Measurements from ENCODE around the gene YJU2. TPM values are rescaled to one million over a fixed set of nuclear protein-coding genes. Genes with fewer than 3 reads are reported as not detected.
A peak's percentile ranks its signal among the peaks of the same experiment; 100 is the strongest.

Gene YJU2
- 26.8 and 28.6 TPM in 2 replicates for total RNA-seq (2021; fragmentation: NEBNext Ultra II Directional; extraction: Animal tissue kit (Norgen Biotek cat#: 25700))
- 27.7 and 35.4 TPM in 2 replicates for polyA plus RNA-seq (2011; rRNA removed)
- polyA plus RNA-seq (2011; cell fraction: cytosol; rRNA removed), result 35.5 TPM
- polyA plus RNA-seq (2011; cell fraction: nucleus; rRNA removed), result 23.8 TPM
- polyA plus RNA-seq (2012, experiment 1 of 2), result 22.7 to 31.7 TPM (median 30.0 TPM) in 4 replicates
- polyA plus RNA-seq (2012, experiment 2 of 2), result 25.4 TPM
- 23.6 TPM for polyA plus RNA-seq (2013, experiment 1 of 2)
- 22.7 TPM for polyA plus RNA-seq (2013, experiment 2 of 2)
- 9.5 and 11.2 TPM in 2 replicates for polyA minus RNA-seq (2011; rRNA and poly(A)+ RNA removed)
- polyA minus RNA-seq (2011; cell fraction: cytosol; rRNA and poly(A)+ RNA removed), result 15.0 TPM
- polyA minus RNA-seq (2011; cell fraction: nucleus; rRNA and poly(A)+ RNA removed), result 11.2 TPM
- long read RNA-seq, experiment 1, transcript YJU2-201 (8 exons, 1,434 nt), result major isoform, 9 of 34 reads
- long read RNA-seq, experiment 1, partial matches to known transcripts, result 24 of 34 reads
- long read RNA-seq, experiment 1, other reads (novel, unspliced or antisense), result 1 of 34 reads
- long read RNA-seq, experiment 2, transcript YJU2-201 (8 exons, 1,434 nt), result major isoform, 31 of 33 reads
- long read RNA-seq, experiment 2, partial matches to known transcripts, result 0 of 33 reads
- long read RNA-seq, experiment 2, other reads (novel, unspliced or antisense), result 2 of 33 reads

DNA sequence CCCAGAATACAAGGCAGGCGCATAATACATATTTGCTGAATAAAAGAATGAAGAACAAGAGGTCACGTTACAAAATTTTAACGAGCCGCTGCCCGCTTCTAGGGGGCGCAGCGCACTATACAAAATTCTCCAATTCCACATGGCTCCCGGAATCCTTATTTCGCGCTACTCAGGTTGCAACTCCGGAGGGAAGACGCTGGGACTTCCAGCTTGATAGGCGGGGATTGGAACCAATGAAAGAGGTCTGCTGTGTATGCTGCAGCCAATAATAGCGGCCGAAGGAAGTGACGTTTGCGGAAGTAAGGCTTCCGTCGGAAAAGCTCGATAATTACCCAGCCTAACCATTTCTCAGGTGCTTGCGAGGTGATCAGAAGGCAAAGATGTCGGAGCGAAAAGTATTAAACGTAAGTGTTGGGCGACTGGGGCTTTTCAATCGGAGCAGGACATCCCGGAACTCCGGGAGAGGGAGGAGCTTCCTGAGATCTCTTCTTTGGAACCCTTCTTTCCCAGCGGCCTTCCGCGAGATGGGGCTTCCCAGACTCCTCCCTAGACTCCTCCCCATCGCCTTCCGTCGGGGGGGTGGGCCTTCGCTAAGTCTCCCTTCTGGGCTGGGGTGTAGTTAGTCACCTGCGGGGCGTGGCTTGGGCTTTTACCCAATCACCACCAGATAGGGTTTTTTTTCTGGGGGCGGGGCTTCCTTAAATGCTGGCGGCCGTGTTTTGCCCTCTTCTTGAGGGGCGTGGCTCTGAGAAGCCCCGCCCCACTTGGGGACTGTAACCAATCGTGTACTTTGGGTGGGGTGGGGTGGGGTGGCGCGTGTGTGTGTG lies at the start of gene YJU2:
YJU2 (plus strand) TSS at position 314 of the 827 bp plus-strand sequence; CDS start at position 381, 67 bp downstream.
- Histone ChIP-seq H3K4me2 (ENCODE audit: insufficient read depth in 1 of 2, low read depth in 2 of 2, low read length in 2 of 2) (peak within 1 kb of the TSS; percentile 72 to 77), H3K23me2 (ENCODE audit: low read depth, low read length) (no peaks in the 10 kb centered on the region; the same call in 1 of the 2 replicates), H3K27me3 (replicated peaks in 1 of 4; ENCODE audit: control insufficient read depth in 3 of 4, extremely low read depth in 1 of 4, insufficient read depth in 3 of 4, low read length in 3 of 4) (no peaks in the 10 kb centered on the region), H3K4me1 (replicated peaks in 1 of 4; ENCODE audit: control insufficient read depth in 3 of 4, insufficient read depth in 4 of 4, low read length in 3 of 4) (peaks cover 0 to 4% (median 1%) of the 10 kb centered on the region in 4 experiments; a peak in 3 of 7 replicates), H3K4me3 (ENCODE audit: extremely low read depth in 1 of 4, insufficient read depth in 2 of 4, low read depth in 3 of 4, low read length in 4 of 4) (peak within 1 kb of the TSS; percentile 79 to 96 (median 90)), H3K4ac (replicated peaks; ENCODE audit: insufficient read length, low read depth, low read length) (peak within 1 kb of the TSS; percentile 30), H3K9me3 (ENCODE audit: insufficient read depth in 2 of 2, low read depth in 1 of 2, low read length in 1 of 2) (peaks cover 0 to 1% of the 10 kb centered on the region in 2 experiments; a peak in 1 of 4 replicates), H4K20me1 (replicated peaks in 1 of 2; ENCODE audit: control insufficient read depth in 1 of 2, insufficient read depth in 2 of 2, low read length in 2 of 2) (peaks cover 0 to 3% of the 10 kb centered on the region in 2 experiments), H3K18ac (ENCODE audit: extremely low read depth, low read length) (peak within 1 kb of the TSS; percentile 91), H2BK120ac (replicated peaks; ENCODE audit: low read depth, low read length) (no peak within 1 kb of the TSS), H3K14ac (ENCODE audit: insufficient read length) (no peak within 1 kb of the TSS), H3K23ac (ENCODE audit: insufficient read length) (no peak within 1 kb of the TSS), H2BK12ac (ENCODE audit: low read depth, low read length) (peak within 1 kb of the TSS; percentile 12; the same call in 1 of the 2 replicates), H3K36me3 (ENCODE audit: control insufficient read depth in 2 of 4, insufficient read depth in 4 of 4, low read length in 3 of 4) (peaks cover 15 to 26% (median 20%) of the 10 kb centered on the region in 4 experiments), H3K56ac (replicated peaks; ENCODE audit: insufficient read length, low read depth, low read length) (no peak within 1 kb of the TSS), H2AFZ (ENCODE audit: low read length) (peak within 1 kb of the TSS; percentile 95), H4K5ac (ENCODE audit: insufficient read length, low read depth, low read length) (peak within 1 kb of the TSS; percentile 91), H4K91ac (replicated peaks; ENCODE audit: insufficient read length, low read length) (peak within 1 kb of the TSS; percentile 87), H3K27ac (ENCODE audit: low read depth, low read length) (peak within 1 kb of the TSS; percentile 98), H4K8ac (ENCODE audit: extremely low read depth, insufficient read depth, low read length) (peak within 1 kb of the TSS; percentile 96; the same call in 1 of the 2 replicates), H2BK20ac (ENCODE audit: low read length) (no peak within 1 kb of the TSS), H3K79me1 (ENCODE audit: low read depth, low read length) (peaks cover 5% of the 10 kb centered on the region; the same call in 1 of the 2 replicates), H2AK5ac (ENCODE audit: low read depth, low read length) (no peak within 1 kb of the TSS), H3K79me2 (ENCODE audit: control insufficient read depth in 1 of 2, insufficient read depth in 2 of 2, low read length in 2 of 2) (peaks cover 0 to 8% of the 10 kb centered on the region in 2 experiments; a peak in 2 of 4 replicates), H2BK5ac (ENCODE audit: low read depth, low read length) (peak within 1 kb of the TSS; percentile 60), H3K9ac (replicated peaks in 1 of 4; ENCODE audit: extremely low read depth in 1 of 4, low read depth in 3 of 4, low read length in 3 of 4) (peak within 1 kb of the TSS; percentile 67 to 98 (median 93)), H2BK15ac (ENCODE audit: low read length) (peak within 1 kb of the TSS; percentile 95; the same call in 1 of the 2 replicates)
- DNase-seq (ENCODE audit: low read depth in 1 of 2, low spot score in 2 of 2) (peak; percentile 98), FAIRE-seq (peak; percentile 82)
- POLR2A ChIA-PET (ENCODE audit: partially characterized antibody), result interaction anchor here (0.5 to 2.1 kb wide), 17 partner anchors 11 to 278 kb away, joined by 3 to 16 read pairs (median 3); partner anchors contain the start of genes CHAF1A, EEF2 and MPND
- WGBS, 2 experiments (ENCODE audit: extremely low coverage in 1 of 2, insufficient coverage in 1 of 2, insufficient read length in 1 of 2, insufficient replicate concordance in 2 of 2, low coverage in 1 of 2, low lambda C conversion rate in 2 of 2, missing lambda C conversion rate in 1 of 2), result 0% methylated on average over 42 of the region's 45 CpGs; no CpG with 5 or more reads in 1 of the 2 experiments
- CTCF ChIA-PET (ENCODE audit: partially characterized antibody), result interaction anchor here (0.6 to 1.2 kb wide), 3 partner anchors 13 to 225 kb away, joined by 3 to 4 read pairs (median 3); partner anchors contain the start of gene HDGFL2
- TF ChIP-seq ZNF274 (IDR thresholded peaks at IDR 0.05; ENCODE audit: borderline replicate concordance, extremely low read depth, low read length) (no peak), EP300 (IDR thresholded peaks at IDR 0.05; ENCODE audit: borderline replicate concordance in 1 of 2, low read depth in 2 of 2, low read length in 2 of 2) (no peak), GABPA (IDR thresholded peaks at IDR 0.05; ENCODE audit: borderline replicate concordance, insufficient read depth, low read length) (peak; percentile 98), BACH1 (IDR thresholded peaks at IDR 0.05; ENCODE audit: low read length) (no peak), BCL11A (IDR thresholded peaks at IDR 0.05; ENCODE audit: low read depth in 2 of 2, low read length in 2 of 2) (no peak)
- TF ChIP-seq, protein P1, sequence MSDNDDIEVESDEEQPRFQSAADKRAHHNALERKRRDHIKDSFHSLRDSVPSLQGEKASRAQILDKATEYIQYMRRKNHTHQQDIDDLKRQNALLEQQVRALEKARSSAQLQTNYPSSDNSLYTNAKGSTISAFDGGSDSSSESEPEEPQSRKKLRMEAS (IDR thresholded peaks at IDR 0.05), result peak; percentile 94
